ENCODE measurements around the gene PRKCH.
"Not testable (repeated sequence)": the region's sequence is repeated elsewhere in the genome, so short reads cannot be mapped to it uniquely, and the experiment has no call there.

The PRKCH gene

DNA sequence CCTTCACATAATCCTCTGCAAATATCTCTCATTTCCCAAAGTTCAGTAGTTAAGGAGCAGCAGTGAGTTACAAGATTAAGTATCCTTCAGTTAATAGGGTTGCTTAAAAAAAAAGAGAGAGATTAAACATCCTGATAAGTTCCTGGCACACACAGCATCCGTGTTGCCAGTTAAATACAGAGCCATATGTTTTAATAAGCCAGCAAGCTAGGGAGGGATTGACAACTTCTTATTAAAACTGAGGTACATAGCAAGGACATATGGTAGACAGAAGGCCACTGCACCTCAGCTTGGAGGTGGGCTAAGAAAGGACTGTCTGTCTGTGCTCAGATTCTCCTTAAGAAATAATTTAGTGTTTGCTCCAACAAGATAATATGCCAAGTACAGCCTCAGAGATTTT is 30.7 kb upstream of the PRKCH start:
- TF ChIP-seq GATA1 (IDR thresholded peaks at IDR 0.05; ENCODE audit: low read depth, low read length): no peak
- TF ChIP-seq POLR2A (IDR thresholded peaks at IDR 0.05; ENCODE audit: low read length): no peak

DNA sequence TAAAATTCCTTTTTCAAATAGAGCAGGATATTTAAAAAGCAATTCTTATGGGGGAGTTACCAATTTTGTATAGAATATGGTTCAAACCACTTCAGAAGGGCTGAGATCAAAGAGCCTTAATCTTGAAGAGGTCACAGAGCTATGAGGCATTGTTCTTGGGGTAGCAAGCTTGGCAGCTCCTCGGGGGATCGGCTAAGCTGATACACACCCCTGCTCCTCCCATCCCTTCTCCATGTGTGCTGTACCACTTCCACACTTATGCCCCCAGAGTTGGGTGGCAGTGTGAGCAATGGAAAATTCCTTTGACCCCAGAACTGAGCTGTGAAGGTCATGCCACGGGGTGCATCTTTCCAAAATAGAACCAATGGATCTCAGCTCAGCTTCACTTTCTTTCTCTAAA is 25.2 kb upstream of the PRKCH start:
- DNase-seq: no peak
- no peak for TF ChIP-seq GATA1 (IDR thresholded peaks at IDR 0.05; ENCODE audit: low read depth, low read length)
- no peak for TF ChIP-seq POLR2A (IDR thresholded peaks at IDR 0.05; ENCODE audit: low read length)

More for the DNA sequence above, 30.7 kb upstream of the PRKCH start:
- DNase-seq: no peak

DNA sequence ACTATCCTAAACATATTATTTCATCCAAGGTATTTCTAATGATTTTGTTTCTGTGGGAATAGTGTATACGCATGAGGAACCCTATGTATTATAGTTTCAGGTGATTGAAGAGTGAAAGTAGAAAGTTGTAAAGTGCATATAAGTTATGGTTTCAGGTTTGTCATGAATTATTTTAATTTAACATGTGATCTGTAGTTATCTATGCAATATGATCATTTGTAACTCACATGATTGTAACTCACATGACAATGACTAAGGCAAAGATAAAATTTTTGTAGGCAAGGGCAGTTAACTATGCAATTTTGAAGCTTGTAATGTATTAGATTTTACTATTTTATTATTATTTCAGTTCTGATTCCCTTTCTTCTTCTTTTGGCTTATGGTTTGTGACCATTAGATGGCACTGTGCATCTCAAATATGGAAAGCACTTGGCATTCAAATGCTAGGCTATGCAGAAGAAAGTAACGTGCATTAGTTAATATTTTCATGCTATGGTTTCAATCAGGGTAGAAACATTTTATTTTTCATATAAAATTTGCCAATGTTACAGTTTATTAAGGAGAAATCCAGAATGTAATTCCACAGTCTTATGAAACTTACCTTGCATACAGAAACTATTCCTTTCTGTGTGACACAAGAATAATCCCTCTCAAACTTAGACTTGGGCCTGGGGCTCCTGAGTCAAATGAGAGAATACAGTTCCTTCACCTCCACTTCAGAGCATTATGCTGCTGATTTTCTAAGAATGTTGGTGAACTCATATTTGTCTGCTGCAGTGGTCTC is 24.5 kb upstream of the PRKCH start:
- peak; percentile 23 to 37 for DNase-seq
- TF ChIP-seq GATA1 (IDR thresholded peaks at IDR 0.05; ENCODE audit: low read depth, low read length) (no peak), POLR2A (IDR thresholded peaks at IDR 0.05; ENCODE audit: low read length) (no peak)

DNA sequence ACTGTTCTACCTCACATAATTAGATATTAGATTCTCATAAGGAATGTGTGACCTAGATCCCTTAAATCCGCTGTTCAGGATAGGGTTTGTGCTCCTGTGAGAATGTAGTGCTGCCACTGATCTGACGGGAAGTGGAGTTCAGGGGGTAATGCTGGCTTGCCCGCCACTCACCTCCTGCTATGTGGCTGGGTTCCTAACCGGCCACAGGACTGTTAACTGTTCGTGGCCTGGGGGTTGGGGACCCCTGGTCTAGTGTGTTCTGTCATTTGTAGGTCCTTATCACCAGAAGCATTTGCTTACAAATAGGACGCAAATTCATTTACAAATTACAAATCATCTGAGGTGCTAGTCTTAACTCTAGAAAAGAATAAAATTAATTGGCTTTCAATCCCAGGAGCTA is 23.8 kb upstream of the PRKCH start:
- DNase-seq: no peak
- TF ChIP-seq GATA1 (IDR thresholded peaks at IDR 0.05; ENCODE audit: low read depth, low read length): no peak
- TF ChIP-seq POLR2A (IDR thresholded peaks at IDR 0.05; ENCODE audit: low read length): no peak

DNA sequence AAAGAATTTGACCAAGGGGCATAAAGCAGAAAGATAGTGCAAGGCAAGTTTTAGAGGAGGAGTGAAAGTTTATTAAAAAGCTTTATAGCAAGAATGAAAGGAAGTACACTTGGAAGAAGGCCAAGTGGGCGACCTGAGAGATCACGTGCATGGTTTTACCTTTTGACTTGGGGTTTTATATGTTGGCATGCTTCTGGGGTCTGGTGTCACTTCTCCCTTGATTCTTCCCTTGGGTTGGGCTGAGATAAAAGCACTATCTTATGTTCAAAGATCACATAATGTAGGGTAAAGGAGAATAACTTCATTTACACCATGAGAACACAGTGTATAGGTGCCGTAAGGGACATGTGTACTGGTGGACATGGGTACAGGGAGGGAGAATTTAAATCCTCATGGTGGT is 22.6 kb upstream of the PRKCH start:
- DNase-seq: no peak
- TF ChIP-seq POLR2A (IDR thresholded peaks at IDR 0.05; ENCODE audit: low read length) (no peak), GATA1 (IDR thresholded peaks at IDR 0.05; ENCODE audit: low read depth, low read length) (no peak)

DNA sequence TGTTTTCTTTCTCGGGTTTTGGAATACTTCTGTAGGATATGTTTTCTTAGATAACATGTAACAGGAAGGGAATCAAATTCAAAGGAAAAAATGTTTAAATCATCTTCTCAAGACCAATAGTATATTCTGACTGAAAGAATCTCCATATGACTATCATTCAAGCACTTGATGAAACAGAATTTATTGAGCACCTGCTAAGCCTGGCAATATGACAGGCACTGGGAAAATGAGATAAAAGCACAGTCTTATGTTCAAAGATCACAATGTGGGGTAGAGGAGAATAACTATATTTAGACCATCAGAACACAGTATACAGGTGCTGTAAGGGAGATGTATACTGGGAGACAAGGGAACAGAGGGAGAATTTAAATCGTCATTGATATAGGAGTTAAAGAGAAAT is 21.2 kb upstream of the PRKCH start:
- no peak for DNase-seq
- TF ChIP-seq GATA1 (IDR thresholded peaks at IDR 0.05; ENCODE audit: low read depth, low read length) (no peak), POLR2A (IDR thresholded peaks at IDR 0.05; ENCODE audit: low read length) (no peak)

DNA sequence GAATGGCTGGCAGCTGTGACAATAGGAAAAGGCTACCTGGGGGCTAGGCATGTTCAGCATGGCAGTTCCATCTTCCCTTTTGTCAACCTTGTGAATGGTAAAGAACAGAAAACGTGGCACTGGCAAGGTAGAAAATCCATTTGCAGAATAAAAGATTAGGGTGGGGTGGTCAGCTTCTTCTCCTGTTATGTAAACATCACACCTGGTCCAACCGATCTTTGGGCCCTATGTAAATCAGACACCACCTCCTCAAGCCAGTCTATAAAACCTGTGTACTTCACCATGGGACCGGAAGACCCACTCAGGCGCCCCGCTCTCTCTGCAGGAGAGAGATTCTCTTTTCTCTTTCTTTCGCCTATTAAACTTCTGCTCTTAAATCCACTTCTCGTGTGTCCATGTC is 20.6 kb upstream of the PRKCH start:
- no peak for DNase-seq
- TF ChIP-seq POLR2A (IDR thresholded peaks at IDR 0.05; ENCODE audit: low read length) (no peak), GATA1 (IDR thresholded peaks at IDR 0.05; ENCODE audit: low read depth, low read length) (no peak)

DNA sequence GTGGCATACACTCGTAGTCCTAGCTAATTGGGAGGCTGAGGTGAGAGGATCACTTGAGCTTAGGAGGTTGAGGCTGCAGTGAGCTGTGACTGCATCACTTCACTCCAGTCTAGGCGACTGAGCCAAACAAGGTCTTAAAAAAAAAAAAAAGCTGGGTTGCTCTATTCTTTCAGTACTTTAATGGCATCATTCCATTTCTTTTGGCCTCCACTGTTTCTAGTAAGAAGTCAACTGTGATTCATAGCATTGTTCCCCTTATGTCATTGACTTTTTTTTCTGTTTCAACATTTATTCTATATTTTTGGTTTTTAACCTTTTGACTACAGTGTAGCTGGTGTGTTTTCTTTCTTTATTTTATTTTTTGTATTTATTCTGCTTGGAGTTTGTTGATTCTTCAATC is 16.7 kb upstream of the PRKCH start:
- TF ChIP-seq GATA1 (IDR thresholded peaks at IDR 0.05; ENCODE audit: low read depth, low read length) (no peak), POLR2A (IDR thresholded peaks at IDR 0.05; ENCODE audit: low read length) (no peak)
- DNase-seq: no peak

DNA sequence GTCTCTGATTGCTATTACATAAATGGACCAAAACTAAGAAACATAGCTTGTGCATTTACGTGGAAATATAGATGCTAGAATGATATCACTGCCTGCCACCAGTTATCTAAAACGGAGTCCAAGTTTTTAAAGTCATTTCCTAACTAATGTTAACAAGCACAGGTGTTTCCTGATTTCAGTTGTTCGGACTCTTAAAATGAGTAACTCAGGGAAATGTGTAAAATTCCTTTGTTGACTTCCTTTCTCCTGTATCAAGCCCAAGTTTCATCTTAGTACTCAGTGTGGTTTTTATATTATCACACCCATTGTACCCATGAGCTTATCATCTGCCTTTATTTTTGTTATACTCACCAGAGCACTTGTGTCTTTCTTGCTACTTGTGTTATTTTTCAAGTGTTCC is 13.2 kb upstream of the PRKCH start:
- TF ChIP-seq GATA1 (IDR thresholded peaks at IDR 0.05; ENCODE audit: low read depth, low read length) (no peak), POLR2A (IDR thresholded peaks at IDR 0.05; ENCODE audit: low read length) (no peak)
- no peak for DNase-seq

DNA sequence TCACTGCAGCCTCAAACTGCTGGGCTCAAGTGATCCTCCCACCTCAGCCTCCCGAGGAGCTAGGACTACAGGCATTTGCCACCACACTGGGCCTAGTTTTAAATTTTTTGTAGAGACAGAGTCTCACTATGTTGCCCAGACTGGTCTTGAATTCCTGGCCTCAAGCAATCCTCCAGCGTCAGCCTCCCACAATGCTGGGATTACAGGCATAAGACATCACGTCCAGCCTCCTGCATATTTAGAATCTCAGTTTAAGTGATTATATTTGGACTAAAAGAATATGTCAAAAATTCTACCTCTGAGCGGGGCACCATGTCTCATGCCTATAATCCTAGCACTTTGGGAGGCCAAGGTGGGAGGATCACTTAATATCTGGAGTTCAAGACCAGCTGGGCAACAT is 12.7 kb upstream of the PRKCH start:
- DNase-seq: not testable (repeated sequence)

DNA sequence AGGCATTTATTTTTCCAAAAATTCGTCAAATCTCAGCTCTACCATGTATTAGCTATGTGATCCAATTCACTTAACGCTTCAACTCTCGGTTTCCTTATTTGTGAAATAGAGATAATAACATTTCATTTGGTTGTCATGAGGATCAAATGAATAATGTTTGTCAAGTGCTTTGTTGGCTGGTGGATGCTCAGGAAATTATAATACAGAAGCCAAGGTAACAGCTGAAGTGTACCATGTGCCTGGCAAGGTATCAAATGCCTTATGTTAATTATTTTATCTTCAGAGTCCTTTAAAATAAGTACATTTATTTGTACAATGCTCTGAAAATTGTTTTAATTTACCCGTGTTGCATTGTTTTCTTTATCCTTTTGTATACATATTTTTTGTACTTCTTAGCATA is 6.1 kb upstream of the PRKCH start:
- TF ChIP-seq GATA1 (IDR thresholded peaks at IDR 0.05; ENCODE audit: low read depth, low read length) (no peak), POLR2A (IDR thresholded peaks at IDR 0.05; ENCODE audit: low read length) (no peak)
- DNase-seq: no peak

DNA sequence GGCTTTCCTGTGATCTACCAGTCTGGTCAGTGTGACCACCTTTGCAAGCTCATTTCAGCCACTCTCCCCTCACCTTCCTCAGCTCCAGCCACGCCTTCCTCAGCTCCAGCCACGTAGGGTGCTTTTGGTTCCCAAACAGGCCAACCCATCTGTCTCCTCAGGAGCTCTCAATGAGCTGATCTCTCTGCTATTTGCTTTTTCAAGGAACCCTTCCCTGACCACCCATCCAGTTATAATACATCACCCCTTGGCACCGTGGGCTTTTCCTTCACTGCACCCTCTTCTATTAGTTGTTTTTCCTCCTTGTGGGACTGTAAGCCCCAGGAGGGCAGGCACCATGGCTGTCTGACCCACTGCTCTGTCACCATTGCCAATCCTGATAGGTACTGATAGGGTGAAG is 2.3 kb upstream of the PRKCH start:
- no peak for DNase-seq
- TF ChIP-seq GATA1 (IDR thresholded peaks at IDR 0.05; ENCODE audit: low read depth, low read length) (no peak), POLR2A (IDR thresholded peaks at IDR 0.05; ENCODE audit: low read length) (no peak)

DNA sequence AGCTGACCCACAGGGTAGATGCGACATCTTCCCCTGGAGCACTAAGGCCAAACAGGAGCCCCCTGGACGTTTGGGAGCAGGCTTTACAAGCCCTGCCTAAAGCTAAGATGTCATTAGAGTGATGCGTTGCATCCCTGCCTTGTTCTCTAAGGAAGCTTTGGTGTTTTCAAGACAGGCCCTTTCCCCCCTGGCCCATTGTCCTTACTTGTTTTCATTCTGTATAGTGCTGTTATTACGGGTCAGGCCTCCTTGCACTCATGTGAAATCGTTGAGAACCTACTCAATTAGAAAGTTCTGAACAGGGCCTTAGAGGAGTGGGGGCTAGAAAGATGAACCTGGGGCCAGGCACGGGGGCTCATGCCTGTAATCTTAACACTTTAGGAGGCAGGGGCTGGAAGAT is 1.7 kb upstream of the PRKCH start:
- DNase-seq: no peak
- no peak for TF ChIP-seq GATA1 (IDR thresholded peaks at IDR 0.05; ENCODE audit: low read depth, low read length)
- no peak for TF ChIP-seq POLR2A (IDR thresholded peaks at IDR 0.05; ENCODE audit: low read length)

DNA sequence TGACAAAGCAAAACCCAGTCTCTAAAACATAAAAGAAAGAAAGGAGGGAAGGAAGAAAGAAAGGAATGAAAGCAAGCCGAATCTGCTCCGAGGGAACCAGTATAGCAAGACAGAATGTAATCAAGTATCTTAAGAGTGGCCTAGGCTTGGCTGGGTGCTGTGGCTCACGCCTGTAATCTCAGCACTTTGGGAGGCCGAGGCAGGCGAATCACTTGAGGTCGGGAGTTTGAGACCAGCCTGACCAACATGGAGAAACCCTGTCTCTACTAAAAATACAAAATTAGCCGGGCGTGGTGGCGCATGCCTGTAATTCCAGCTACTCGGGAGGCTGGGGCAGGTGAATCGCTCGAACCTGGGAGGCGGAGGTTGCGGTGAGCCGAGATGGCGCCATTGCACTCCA is 1.2 kb upstream of the PRKCH start:
- DNase-seq: not testable (repeated sequence)

DNA sequence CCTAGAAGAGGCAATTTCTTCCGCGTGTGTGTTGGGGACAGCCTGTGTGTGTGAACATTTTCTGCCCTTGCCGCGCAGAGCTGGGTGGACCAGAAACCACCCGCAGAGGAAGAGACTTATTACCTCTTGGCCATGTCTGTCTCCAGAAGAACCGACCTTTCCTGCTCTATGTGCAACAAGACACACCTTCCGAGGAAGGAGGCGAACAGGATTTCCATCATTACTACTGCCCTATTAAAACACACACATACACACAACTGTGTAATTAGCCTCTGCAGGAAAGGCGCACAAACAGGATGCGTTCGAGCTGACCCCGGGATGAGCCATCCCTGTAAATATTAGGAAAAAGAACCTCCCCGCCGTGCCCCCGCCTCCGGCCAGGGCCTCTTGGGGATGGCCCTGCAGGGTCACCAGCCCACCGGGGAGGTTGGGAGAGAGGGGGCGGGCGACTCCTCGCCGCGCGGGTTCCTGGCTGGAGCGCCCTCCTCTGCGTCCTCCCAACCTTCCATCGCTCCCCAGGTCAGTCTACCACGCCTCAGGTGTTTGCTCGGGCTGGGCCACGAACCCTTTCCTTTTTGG is 484 bp upstream of the PRKCH start:
- DNase-seq: no peak
- no peak for TF ChIP-seq GATA1 (IDR thresholded peaks at IDR 0.05; ENCODE audit: low read depth, low read length)
- no peak for TF ChIP-seq POLR2A (IDR thresholded peaks at IDR 0.05; ENCODE audit: low read length)
